Erythroblast (primary cell): ENCODE data around the gene CHFR.

Experiments used
- GATA1 ChIP-seq: IDR thresholded peaks from 2 replicates; pipeline ENCODE4 v1.6.1; 2011; ENCODE audit warnings: low read depth, mild to moderate bottlenecking, control low read depth, low read length, moderate library complexity
- POLR2A ChIP-seq: IDR thresholded peaks from 2 replicates; pipeline ENCODE4 v1.6.1; 2011; ENCODE audit warnings: mild to moderate bottlenecking, low read length

DNA sequence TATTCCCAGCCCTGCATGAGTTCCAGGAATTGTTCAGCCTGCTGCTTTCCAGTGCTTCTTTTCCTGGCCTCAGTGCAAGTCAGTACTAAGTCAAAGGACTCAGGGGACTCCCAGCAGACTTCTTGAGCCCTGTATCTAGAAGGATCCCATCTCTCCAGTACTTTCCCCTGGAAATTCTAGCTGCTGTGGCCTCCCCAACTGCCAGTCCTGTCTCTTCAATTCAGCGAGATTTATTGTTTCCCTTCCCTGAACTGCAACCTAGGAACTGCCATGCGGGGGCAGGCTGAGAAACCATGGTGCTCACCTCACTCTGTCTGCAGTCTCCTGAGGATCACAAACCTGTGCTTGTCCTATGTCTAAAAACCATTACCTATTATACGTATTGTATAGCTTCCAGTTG is 37.0 kb upstream of the CHFR start:
- TF ChIP-seq POLR2A (no peak), GATA1 (no peak)
